Activated CD4-positive, alpha-beta T cell treated with anti-CD3 and anti-CD28 coated beads, Interleukin-2, amount 50 U/mL, for 16 hours (primary cell): ENCODE results near the gene HTRA1.
A peak's percentile ranks its signal among the peaks of the same experiment; 100 is the strongest.

Source experiments
- DNase-seq: peaks from one replicate; pipeline ENCODE4 v3.0.0-alpha.2; 2020

HTRA1 gene

GRCh38 chr10:122475100-122475499 lies 13.7 kb downstream of the HTRA1 start:
- DNase-seq: no peak

- no peak for DNase-seq
These were observed 14.4 kb downstream of the HTRA1 start for GRCh38 chr10:122475591-122476332.

GRCh38 chr10:122476333-122476695 lies 15.0 kb downstream of the HTRA1 start:
- DNase-seq: no peak

- DNase-seq: no peak
These were observed 16.1 kb downstream of the HTRA1 start for GRCh38 chr10:122477436-122477835.

GRCh38 chr10:122478971-122479370 lies 17.6 kb downstream of the HTRA1 start:
- no peak for DNase-seq

GRCh38 chr10:122480146-122480833 lies 18.9 kb downstream of the HTRA1 start:
- no peak for DNase-seq

GRCh38 chr10:122481296-122482056 lies 20.1 kb downstream of the HTRA1 start:
- DNase-seq: no peak

- no peak for DNase-seq
These were observed 23.1 kb downstream of the HTRA1 start for GRCh38 chr10:122484276-122485060.

GRCh38 chr10:122485670-122486069 lies 24.3 kb downstream of the HTRA1 start:
- DNase-seq: no peak

GRCh38 chr10:122486406-122487080 lies 25.2 kb downstream of the HTRA1 start:
- DNase-seq: no peak

- no peak for DNase-seq
These were observed 25.9 kb downstream of the HTRA1 start for GRCh38 chr10:122487174-122487765.

- DNase-seq: no peak
These were observed 28.9 kb downstream of the HTRA1 start for GRCh38 chr10:122490268-122490667.

GRCh38 chr10:122490786-122491680 lies 29.7 kb downstream of the HTRA1 start:
- peak; percentile 59 for DNase-seq

- DNase-seq: no peak
These were observed 30.7 kb downstream of the HTRA1 start for GRCh38 chr10:122492006-122492405.

GRCh38 chr10:122492999-122493481 lies 31.7 kb downstream of the HTRA1 start:
- DNase-seq: no peak

GRCh38 chr10:122493761-122494160 lies 32.4 kb downstream of the HTRA1 start:
- DNase-seq: no peak

GRCh38 chr10:122494173-122494820 lies 32.9 kb downstream of the HTRA1 start:
- DNase-seq: no peak

- no peak for DNase-seq
These were observed 33.5 kb downstream of the HTRA1 start for GRCh38 chr10:122494833-122495232.

GRCh38 chr10:122495406-122496340 lies 34.3 kb downstream of the HTRA1 start:
- DNase-seq: no peak
